Ramos (cell line): ENCODE measurements around the gene TMEM185A.
"Not testable (repeated sequence)": the region's sequence is repeated elsewhere in the genome, so short reads cannot be mapped to it uniquely, and the experiment has no call there.

Experiments used
- in situ Hi-C: fragments of 300-500 bp; cut with MboI; formaldehyde crosslinking; loops from one replicate; pipeline ENCODE4 v1.14.3; 2022; ENCODE audit warnings: low sequenced_read_pairs; ENCODE audit not compliant: unreplicated experiment

The TMEM185A gene

GRCh38 chrX:149628280-149628679 is 3.3 kb downstream of the TMEM185A start:
- in situ Hi-C loops, result no loop called here

- in situ Hi-C loops, result not testable (repeated sequence)
These were observed 4.8 kb downstream of the TMEM185A start for GRCh38 chrX:149626829-149627228.

DNA sequence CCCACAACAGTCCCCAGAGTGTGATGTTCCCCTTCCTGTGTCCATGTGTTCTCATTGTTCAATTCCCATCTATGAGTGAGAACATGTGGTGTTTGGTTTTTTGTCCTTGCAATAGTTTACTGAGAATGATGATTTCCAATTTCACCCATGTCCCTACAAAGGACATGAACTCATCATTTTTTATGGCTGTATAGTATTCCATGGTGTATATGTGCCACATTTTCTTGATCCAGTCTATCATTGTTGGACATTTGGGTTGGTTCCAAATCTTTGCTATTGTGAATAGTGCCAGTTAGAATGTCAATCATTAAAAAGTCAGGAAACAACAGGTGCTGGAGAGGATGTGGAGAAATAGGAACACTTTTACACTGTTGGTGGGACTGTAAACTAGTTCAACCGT is 11.9 kb downstream of the TMEM185A start:
- in situ Hi-C loops, result not testable (repeated sequence)

DNA sequence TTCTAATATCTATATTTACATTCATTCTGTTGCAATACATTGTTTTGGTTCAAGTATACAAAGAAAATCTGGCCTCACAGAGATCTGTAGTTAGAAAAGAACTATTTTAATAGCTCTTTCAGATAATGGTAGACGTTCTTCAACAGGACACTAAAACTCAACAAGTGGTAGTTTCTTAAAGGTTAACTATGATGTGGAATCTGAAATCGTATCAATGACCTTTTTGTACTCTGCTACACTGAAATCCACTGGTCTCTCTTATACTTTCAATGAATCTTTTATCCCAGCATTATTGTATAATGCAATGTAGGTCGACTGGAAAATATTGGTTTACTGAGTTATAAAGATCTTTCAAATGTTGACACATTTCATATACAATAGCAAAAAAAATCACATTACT is 12.7 kb downstream of the TMEM185A start:
- in situ Hi-C loops, result no loop called here

- in situ Hi-C loops, result no loop called here
These were observed 19.9 kb downstream of the TMEM185A start for GRCh38 chrX:149611623-149612175.

GRCh38 chrX:149610511-149610910 is 21.1 kb downstream of the TMEM185A start:
- in situ Hi-C loops, result no loop called here

DNA sequence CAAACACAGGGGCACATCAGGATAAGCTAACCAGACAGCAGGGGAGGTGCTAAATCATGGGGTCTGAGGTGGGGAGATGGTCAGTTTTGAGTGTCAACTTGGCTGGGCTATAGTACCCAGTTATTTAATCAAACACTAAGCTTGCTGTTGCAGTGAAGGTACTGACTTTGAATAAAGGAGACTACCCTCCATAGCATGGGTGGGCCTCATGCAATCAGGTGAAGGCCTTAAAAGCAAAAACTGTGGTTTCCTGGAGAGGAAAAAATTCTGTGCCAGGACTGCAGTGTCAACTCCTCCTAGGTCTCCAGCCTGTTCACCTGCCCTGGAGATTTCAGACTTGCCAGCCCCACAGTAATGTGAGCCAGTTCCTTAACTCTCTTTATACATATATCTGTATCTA is 23.9 kb downstream of the TMEM185A start:
- in situ Hi-C loops, result no loop called here

GRCh38 chrX:149605248-149605885 is 26.2 kb downstream of the TMEM185A start:
- in situ Hi-C loops, result not testable (repeated sequence)

GRCh38 chrX:149598603-149599002 is 33.0 kb downstream of the TMEM185A start:
- in situ Hi-C loops, result not testable (repeated sequence)

DNA sequence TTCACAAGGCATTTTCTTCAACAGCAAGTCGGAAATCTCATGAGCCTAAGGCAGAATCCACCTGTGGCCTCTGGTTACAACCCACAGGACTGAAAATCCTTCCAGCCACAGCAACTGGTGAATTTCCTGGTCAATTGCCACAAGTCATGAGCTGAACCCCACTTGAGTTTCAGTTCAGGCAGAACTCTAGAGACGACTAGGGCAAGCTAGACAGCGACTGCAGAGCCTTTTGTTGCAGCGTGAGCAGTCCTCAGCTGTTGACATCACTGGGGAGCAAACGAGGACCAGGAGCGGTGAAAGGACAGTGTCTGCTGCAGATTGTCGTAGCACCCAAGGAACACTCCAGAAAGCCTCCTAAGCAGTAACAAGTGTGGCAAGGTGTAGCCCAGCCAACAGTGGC is 35.6 kb downstream of the TMEM185A start:
- in situ Hi-C loops, result not testable (repeated sequence)

GRCh38 chrX:149595214-149595613 is 36.4 kb downstream of the TMEM185A start, which contains the start of gene HSFX2:
Gene HSFX2 (minus strand): TSS chrX:149595314. CDS start chrX:149594700, 614 bp downstream.
- in situ Hi-C loops, result not testable (repeated sequence)

DNA sequence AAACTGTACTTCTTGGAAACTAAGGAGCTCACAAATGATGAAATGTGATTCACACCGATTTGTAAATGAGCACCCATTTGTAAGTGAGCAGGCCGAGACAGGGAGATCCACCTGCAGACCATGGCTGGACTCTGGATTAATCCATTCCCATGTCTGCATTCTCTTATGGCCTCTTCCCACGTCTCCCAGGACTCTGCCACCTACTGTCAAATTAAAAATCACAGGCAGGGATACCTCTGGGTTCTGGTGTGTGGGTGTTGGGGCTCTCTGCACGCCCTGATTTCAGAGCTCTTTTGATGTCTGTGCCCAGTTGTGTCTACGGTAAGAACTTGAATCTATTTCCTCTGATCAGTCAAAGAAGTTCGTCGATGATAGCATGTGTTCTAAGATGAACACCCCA is 40.6 kb downstream of the TMEM185A start:
- in situ Hi-C loops, result not testable (repeated sequence)

GRCh38 chrX:149587359-149587758 is 44.2 kb downstream of the TMEM185A start, which contains the start of gene MAGEA9B:
Gene MAGEA9B (minus strand): TSS chrX:149587459. CDS start chrX:149583179, 4,280 bp downstream.
- in situ Hi-C loops, result not testable (repeated sequence)

- in situ Hi-C loops, result not testable (repeated sequence)
These were observed 46.0 kb downstream of the TMEM185A start for GRCh38 chrX:149585631-149586030.

DNA sequence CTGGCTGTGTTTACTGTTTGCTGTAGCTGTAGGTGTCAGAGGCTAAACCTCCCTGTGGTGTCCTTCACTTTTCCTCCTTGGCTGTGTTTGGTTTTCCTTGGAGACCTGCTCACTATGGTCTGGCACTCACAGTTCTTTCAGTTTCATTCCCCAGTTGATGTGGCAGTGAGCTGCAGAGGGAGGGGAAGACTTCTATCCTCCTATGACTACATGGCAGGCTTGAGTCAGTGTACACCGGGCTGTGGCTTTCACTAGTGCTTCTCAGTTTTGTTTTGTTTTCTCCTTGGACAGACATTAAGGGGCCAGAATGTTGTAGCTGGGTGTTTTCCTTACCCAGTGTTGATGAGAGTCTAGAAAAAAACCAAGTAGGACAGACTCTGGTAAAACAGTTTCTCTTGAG is 58.1 kb downstream of the TMEM185A start:
- in situ Hi-C loops, result not testable (repeated sequence)

GRCh38 chrX:149572743-149573142 is 58.8 kb downstream of the TMEM185A start:
- in situ Hi-C loops, result no loop called here

GRCh38 chrX:149571770-149572169 is 59.8 kb downstream of the TMEM185A start:
- in situ Hi-C loops, result no loop called here

- in situ Hi-C loops, result no loop called here
These were observed 60.9 kb downstream of the TMEM185A start for GRCh38 chrX:149570668-149571067.

DNA sequence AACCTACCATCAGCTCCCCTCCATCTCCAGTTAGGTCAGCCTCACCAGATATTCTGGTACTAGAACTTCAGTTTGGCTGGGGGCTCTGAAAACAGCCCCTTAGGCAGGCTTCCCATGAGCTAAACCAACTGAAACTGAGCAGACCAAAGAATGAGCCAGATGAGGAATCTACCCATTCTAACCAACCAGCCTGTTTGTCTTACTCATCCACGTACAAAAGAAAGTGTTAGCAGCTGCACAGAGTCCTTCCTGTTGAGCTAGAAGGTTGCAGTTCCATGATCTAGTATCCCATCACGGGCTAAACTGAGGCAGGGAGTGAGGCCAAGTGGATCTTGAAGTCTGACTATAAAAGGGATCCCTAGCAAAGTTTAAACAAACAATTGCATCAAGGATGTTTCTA is 61.8 kb downstream of the TMEM185A start:
- in situ Hi-C loops, result no loop called here

- in situ Hi-C loops, result no loop called here
These were observed 62.8 kb downstream of the TMEM185A start for GRCh38 chrX:149568701-149569296.

- in situ Hi-C loops, result no loop called here
These were observed 63.8 kb downstream of the TMEM185A start for GRCh38 chrX:149567621-149568417.
